HTR-8/SVneo (cell line): ENCODE measurements around the gene DCST2.

Source experiments
- DNase-seq: peaks from one replicate; pipeline ENCODE4 v3.0.0; 2011; ENCODE audit warnings: low spot score, mixed read lengths; ENCODE audit not compliant: insufficient read length
- FAIRE-seq: peaks from 2 replicates; lab custom pipeline; 2011; peaks lifted over from hg19 to GRCh38; lab: Jason Lieb, UNC

DCST2 gene

GRCh38 chr1:155012776-155013602, 20.6 kb downstream of the DCST2 start:
- no peak for FAIRE-seq
- no peak for DNase-seq

GRCh38 chr1:155012026-155012546, 21.5 kb downstream of the DCST2 start:
- FAIRE-seq (no peak), DNase-seq (no peak)

- no peak for DNase-seq
Measured at GRCh38 chr1:155011437-155012025, 22.1 kb downstream of the DCST2 start.

GRCh38 chr1:155011004-155011416, 22.6 kb downstream of the DCST2 start:
- DNase-seq (no peak), FAIRE-seq (no peak)

More at GRCh38 chr1:155011437-155012025, 22.1 kb downstream of the DCST2 start:
- FAIRE-seq, result no peak

- no peak for FAIRE-seq
- DNase-seq, result no peak
Measured at GRCh38 chr1:155010211-155010918, 23.2 kb downstream of the DCST2 start.

- DNase-seq, result no peak
- no peak for FAIRE-seq
Measured at GRCh38 chr1:155009742-155010141, 23.8 kb downstream of the DCST2 start.

- FAIRE-seq, result no peak
- DNase-seq, result no peak
Measured at GRCh38 chr1:155009221-155009711, 24.3 kb downstream of the DCST2 start.

- FAIRE-seq (no peak), DNase-seq (no peak)
Measured at GRCh38 chr1:155008015-155008941, 25.3 kb downstream of the DCST2 start.

- FAIRE-seq (no peak), DNase-seq (no peak)
Measured at GRCh38 chr1:155007251-155007828, 26.2 kb downstream of the DCST2 start.

GRCh38 chr1:155006601-155007101, 26.9 kb downstream of the DCST2 start:
- DNase-seq (no peak), FAIRE-seq (no peak)

GRCh38 chr1:155005076-155006011, 28.2 kb downstream of the DCST2 start:
- DNase-seq, result no peak
- no peak for FAIRE-seq

GRCh38 chr1:155004352-155005075, 29.1 kb downstream of the DCST2 start:
- FAIRE-seq (no peak), DNase-seq (no peak)

GRCh38 chr1:155003766-155004351, 29.7 kb downstream of the DCST2 start:
- DNase-seq, result peak; percentile 55
- FAIRE-seq, result no peak

GRCh38 chr1:155003227-155003765, 30.3 kb downstream of the DCST2 start:
- no peak for DNase-seq

GRCh38 chr1:155002464-155003226, 30.9 kb downstream of the DCST2 start, which contains the start of gene ZBTB7B:
Gene ZBTB7B, plus strand, starts transcription at chr1:155002802. Its CDS starts 11,859 bp downstream, at chr1:155014661.
- FAIRE-seq (no peak), DNase-seq (no peak)

More at GRCh38 chr1:155003227-155003765, 30.3 kb downstream of the DCST2 start:
- FAIRE-seq, result no peak
